ENCODE results near the gene GORASP1.
"Not testable (repeated sequence)": the region's sequence is repeated elsewhere in the genome, so short reads cannot be mapped to it uniquely, and the experiment has no call there.

GORASP1 gene

GRCh38 chr3:39067286-39067685 lies 40.1 kb downstream of the GORASP1 start:
- no peak overlapping the region for H3K27ac Mint-ChIP-seq
- H3K27me3 Mint-ChIP-seq, result no peaks in the 10 kb centered on the region
- intact Hi-C loops (cut with micrococcal nuclease), result no loop called here
- no peaks in the 10 kb centered on the region for H3K9me3 Mint-ChIP-seq
- peaks cover 66% of the 10 kb centered on the region for H3K36me3 Mint-ChIP-seq (ENCODE audit: low read depth)
- no peak overlapping the region for H3K4me3 Mint-ChIP-seq
- H3K4me1 Mint-ChIP-seq (ENCODE audit: low read depth), result peaks cover 10% of the 10 kb centered on the region

- H3K4me1 Mint-ChIP-seq (ENCODE audit: low read depth), result peaks cover 10% of the 10 kb centered on the region
- no peaks in the 10 kb centered on the region for H3K27me3 Mint-ChIP-seq
- no peaks in the 10 kb centered on the region for H3K9me3 Mint-ChIP-seq
- intact Hi-C loops (cut with micrococcal nuclease), result no loop called here
- peaks cover 46% of the 10 kb centered on the region for H3K36me3 Mint-ChIP-seq (ENCODE audit: low read depth)
- H3K27ac Mint-ChIP-seq, result no peak overlapping the region
- H3K4me3 Mint-ChIP-seq, result no peak overlapping the region
Observed at GRCh38 chr3:39065197-39065596, 42.2 kb downstream of the GORASP1 start.

- no peak overlapping the region for H3K4me3 Mint-ChIP-seq
- intact Hi-C loops (cut with micrococcal nuclease), result no loop called here
- H3K27me3 Mint-ChIP-seq, result no peaks in the 10 kb centered on the region
- H3K36me3 Mint-ChIP-seq (ENCODE audit: low read depth), result peaks cover 43% of the 10 kb centered on the region
- H3K27ac Mint-ChIP-seq, result no peak overlapping the region
- H3K9me3 Mint-ChIP-seq, result no peaks in the 10 kb centered on the region
- peaks cover 10% of the 10 kb centered on the region for H3K4me1 Mint-ChIP-seq (ENCODE audit: low read depth)
Observed at GRCh38 chr3:39064646-39065045, 42.8 kb downstream of the GORASP1 start.

- no peaks in the 10 kb centered on the region for H3K9me3 Mint-ChIP-seq
- no peak overlapping the region for H3K4me3 Mint-ChIP-seq
- H3K4me1 Mint-ChIP-seq (ENCODE audit: low read depth), result peaks cover 16% of the 10 kb centered on the region
- no peaks in the 10 kb centered on the region for H3K27me3 Mint-ChIP-seq
- H3K36me3 Mint-ChIP-seq (ENCODE audit: low read depth), result peaks cover 37% of the 10 kb centered on the region
- intact Hi-C loops (cut with micrococcal nuclease), result no loop called here
- H3K27ac Mint-ChIP-seq, result no peak overlapping the region
Observed at GRCh38 chr3:39063143-39063542, 44.3 kb downstream of the GORASP1 start.

GRCh38 chr3:39062180-39062579 lies 45.2 kb downstream of the GORASP1 start:
- Mint-ChIP-seq H3K4me3 (no peak overlapping the region), H3K4me1 (ENCODE audit: low read depth) (peaks cover 16% of the 10 kb centered on the region), H3K9me3 (no peaks in the 10 kb centered on the region), H3K27ac (no peak overlapping the region), H3K36me3 (ENCODE audit: low read depth) (peaks cover 33% of the 10 kb centered on the region), H3K27me3 (no peaks in the 10 kb centered on the region)
- intact Hi-C loops (cut with micrococcal nuclease), result no loop called here

- H3K27me3 Mint-ChIP-seq; H3K9me3 Mint-ChIP-seq; intact Hi-C loops (cut with micrococcal nuclease); H3K27ac Mint-ChIP-seq; H3K4me3 Mint-ChIP-seq: not testable (repeated sequence)
- peaks cover 23% of the 10 kb centered on the region for H3K36me3 Mint-ChIP-seq (ENCODE audit: low read depth)
- H3K4me1 Mint-ChIP-seq (ENCODE audit: low read depth), result peaks cover 24% of the 10 kb centered on the region
Observed at GRCh38 chr3:39061228-39061627, 46.2 kb downstream of the GORASP1 start.

GRCh38 chr3:39056151-39056550 lies 51.3 kb downstream of the GORASP1 start:
- intact Hi-C loops (cut with micrococcal nuclease), result no loop called here
- H3K27ac Mint-ChIP-seq, result no peak overlapping the region
- no peaks in the 10 kb centered on the region for H3K27me3 Mint-ChIP-seq
- peaks cover 18% of the 10 kb centered on the region for H3K36me3 Mint-ChIP-seq (ENCODE audit: low read depth)
- no peak overlapping the region for H3K4me3 Mint-ChIP-seq
- H3K4me1 Mint-ChIP-seq (ENCODE audit: low read depth), result peaks cover 28% of the 10 kb centered on the region
- no peaks in the 10 kb centered on the region for H3K9me3 Mint-ChIP-seq

GRCh38 chr3:39053696-39054095 lies 53.7 kb downstream of the GORASP1 start:
- H3K9me3 Mint-ChIP-seq, result no peaks in the 10 kb centered on the region
- H3K4me3 Mint-ChIP-seq, result no peak overlapping the region
- peaks cover 18% of the 10 kb centered on the region for H3K36me3 Mint-ChIP-seq (ENCODE audit: low read depth)
- intact Hi-C loops (cut with micrococcal nuclease), result loop anchor here (5.0 kb wide), 1 partner anchor 329 kb away; the partner anchor contains the start of gene SLC25A38
- H3K27me3 Mint-ChIP-seq, result no peaks in the 10 kb centered on the region
- H3K27ac Mint-ChIP-seq, result no peak overlapping the region
- peaks cover 40% of the 10 kb centered on the region for H3K4me1 Mint-ChIP-seq (ENCODE audit: low read depth)

GRCh38 chr3:39052583-39052982 lies 54.8 kb downstream of the GORASP1 start:
- intact Hi-C loops (cut with micrococcal nuclease), result loop anchor here (5.0 kb wide), 1 partner anchor 330 kb away; the partner anchor contains the start of gene SLC25A38

GRCh38 chr3:39051649-39052561 lies 55.5 kb downstream of the GORASP1 start, which contains the start of the genes SCN11A and WDR48:
SCN11A (minus strand) TSS chr3:39051944; CDS start chr3:38950362, 101,582 bp downstream.
WDR48 (plus strand) TSS chr3:39052016; CDS start chr3:39052026, 10 bp downstream.
- no peaks in the 10 kb centered on the region for H3K9me3 Mint-ChIP-seq
- peaks cover 10% of the 10 kb centered on the region for H3K36me3 Mint-ChIP-seq (ENCODE audit: low read depth)
- intact Hi-C loops (cut with micrococcal nuclease), result loop anchor here (5.0 kb wide), 1 partner anchor 330 kb away; the partner anchor contains the start of gene SLC25A38
- peaks cover 38% of the 10 kb centered on the region for H3K4me1 Mint-ChIP-seq (ENCODE audit: low read depth)
- H3K27ac Mint-ChIP-seq, result peak within 1 kb of the TSS; percentile 92
- H3K4me3 Mint-ChIP-seq, result peak within 1 kb of the TSS; percentile 89
- H3K27me3 Mint-ChIP-seq, result no peaks in the 10 kb centered on the region

More at GRCh38 chr3:39052583-39052982, 54.8 kb downstream of the GORASP1 start:
- Mint-ChIP-seq H3K27me3 (no peaks in the 10 kb centered on the region), H3K4me1 (ENCODE audit: low read depth) (peaks cover 40% of the 10 kb centered on the region), H3K27ac (peak overlapping the region; percentile 92), H3K36me3 (ENCODE audit: low read depth) (peaks cover 10% of the 10 kb centered on the region), H3K4me3 (peak overlapping the region; percentile 89), H3K9me3 (no peaks in the 10 kb centered on the region)

GRCh38 chr3:39050029-39050428 lies 57.4 kb downstream of the GORASP1 start:
- intact Hi-C loops (cut with micrococcal nuclease), result loop anchor here (5.0 kb wide), 1 partner anchor 332 kb away; the partner anchor contains the start of gene SLC25A38
- Mint-ChIP-seq H3K27ac (peak overlapping the region; percentile 59), H3K27me3 (peaks cover 3% of the 10 kb centered on the region), H3K4me1 (ENCODE audit: low read depth) (peaks cover 37% of the 10 kb centered on the region), H3K9me3 (no peaks in the 10 kb centered on the region), H3K4me3 (no peak overlapping the region), H3K36me3 (ENCODE audit: low read depth) (peaks cover 10% of the 10 kb centered on the region)
